B cell (primary cell): ENCODE results near the gene CCDC200.

Experiments
- CTCF ChIP-seq: fragments of 200-600 bp; IDR thresholded peaks from one replicate; pipeline ENCODE4 v1.8.0; 2022; ENCODE audit warnings: antibody characterized with exemption, mild to moderate bottlenecking
- EZH2 ChIP-seq: IDR thresholded peaks from 2 replicates; pipeline ENCODE4 v1.6.1; 2012; ENCODE audit warnings: borderline replicate concordance, low read depth, mild to moderate bottlenecking, moderate library complexity, low read length; ENCODE audit not compliant: insufficient read depth, poor library complexity, severe bottlenecking

GRCh38 chr17:43213545-43213944 lies 14.9 kb downstream of the CCDC200 start:
- TF ChIP-seq CTCF (no peak), EZH2 (no peak)
